T follicular helper cell (primary cell): ENCODE data around the gene RAB28.
"Not testable (repeated sequence)": the region's sequence is repeated elsewhere in the genome, so short reads cannot be mapped to it uniquely, and the experiment has no call there.

Experiments
- DNase-seq: peaks from one replicate; pipeline ENCODE4 v3.0.0-alpha.2; 2020; ENCODE audit warnings: low read depth

Gene RAB28

DNA sequence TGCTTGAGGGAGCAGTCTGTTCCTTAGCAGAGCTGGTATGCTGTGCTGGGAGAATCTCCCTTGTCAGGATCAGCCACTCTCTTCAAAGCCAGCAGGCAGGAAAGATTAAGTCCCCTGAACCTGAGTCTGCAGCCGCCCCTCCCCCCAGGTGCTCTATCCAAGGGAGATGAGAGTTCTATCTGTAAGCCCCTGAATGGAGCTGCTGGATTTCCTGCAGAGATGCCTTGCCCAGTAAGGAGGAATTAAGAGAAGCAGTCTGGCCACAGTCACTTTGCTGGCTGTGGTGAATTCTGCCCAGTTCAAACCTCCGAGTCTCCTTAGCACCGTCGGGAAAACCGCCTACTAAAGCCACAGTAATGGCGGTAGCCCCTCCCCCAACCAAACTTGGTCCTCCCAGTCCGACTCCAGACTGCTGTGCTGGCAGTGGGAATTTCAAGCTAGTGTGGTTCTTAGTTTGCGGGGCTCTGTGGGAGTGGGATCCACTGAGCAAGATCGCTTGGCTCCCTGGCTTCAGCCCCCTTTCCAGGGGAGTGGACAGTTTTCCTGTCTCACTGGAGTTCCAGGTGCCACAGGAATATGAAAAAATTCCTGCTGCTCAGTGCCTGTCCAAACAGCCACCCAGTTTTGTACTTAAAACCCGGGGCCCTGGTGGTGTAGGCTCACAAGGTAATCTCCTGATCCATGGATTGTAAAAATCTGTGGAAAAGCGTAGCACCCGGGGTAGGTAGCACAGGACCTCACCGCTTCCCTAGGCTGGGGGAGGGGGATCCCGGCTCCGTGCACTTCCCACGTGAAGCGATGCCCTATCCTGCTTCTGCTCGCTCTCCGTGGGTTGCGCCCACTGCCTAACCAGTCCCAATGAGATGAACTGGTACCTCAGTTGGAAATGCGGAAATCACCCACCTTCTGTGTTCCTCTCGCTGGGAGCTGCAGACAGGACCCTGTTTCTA, 38.0 kb downstream of the RAB28 start:
- DNase-seq = no peak

DNA sequence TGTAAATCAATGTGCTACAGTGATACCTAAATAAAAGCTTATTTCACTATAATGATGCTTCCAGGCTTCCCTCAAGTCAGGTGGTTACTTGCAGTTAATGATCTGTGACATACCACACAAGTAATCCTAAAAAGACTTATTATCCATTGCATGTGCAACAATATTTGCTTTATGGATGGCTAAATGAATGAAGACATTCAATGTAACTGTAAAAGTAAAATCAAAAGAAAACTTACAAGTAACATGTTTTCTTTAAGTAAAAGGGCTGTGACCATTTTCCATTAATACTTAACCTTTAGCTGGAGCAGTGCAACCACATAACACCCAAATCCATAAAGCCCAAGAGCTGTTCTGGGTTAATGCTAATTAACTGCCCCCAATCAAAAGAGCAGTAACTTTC, 42.6 kb downstream of the RAB28 start:
- no peak for DNase-seq

DNA sequence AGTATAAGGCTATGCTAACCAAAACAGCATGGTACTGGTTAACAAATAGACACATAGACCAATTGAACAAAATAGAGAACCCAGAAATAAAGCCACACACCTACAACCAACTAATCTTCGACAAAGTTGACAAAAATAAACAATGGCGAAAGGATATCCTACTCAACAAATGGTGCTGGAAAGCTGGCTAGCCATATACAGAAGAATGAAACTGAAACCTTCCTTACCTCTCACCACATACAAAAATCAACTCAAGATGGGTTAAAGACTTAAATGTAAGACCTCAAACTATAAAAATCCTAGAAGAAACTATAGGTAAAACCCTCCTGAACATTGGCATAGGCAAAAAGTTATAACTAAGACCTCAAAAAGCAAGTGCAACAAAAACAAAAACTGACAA, 47.2 kb downstream of the RAB28 start:
- DNase-seq = no peak

DNA sequence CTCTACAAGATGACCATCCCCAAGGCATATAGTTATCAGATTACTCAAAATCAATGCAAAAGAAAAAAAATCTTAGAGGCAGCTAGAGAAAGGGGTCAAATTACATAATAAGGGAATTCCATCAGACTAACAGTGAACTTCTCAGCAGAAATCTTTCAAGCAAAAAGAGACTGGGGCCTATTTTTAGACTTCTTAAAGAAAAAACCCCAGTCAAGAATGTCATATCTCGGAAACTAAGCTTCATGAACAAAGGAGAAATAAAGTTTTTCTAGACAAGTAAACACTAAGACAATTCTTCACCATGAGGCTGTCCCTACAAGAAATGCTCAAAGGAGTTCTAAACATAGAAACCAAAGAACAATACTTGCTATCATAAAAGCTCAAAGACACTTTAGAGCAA, 51.7 kb downstream of the RAB28 start:
- no peak for DNase-seq

DNA sequence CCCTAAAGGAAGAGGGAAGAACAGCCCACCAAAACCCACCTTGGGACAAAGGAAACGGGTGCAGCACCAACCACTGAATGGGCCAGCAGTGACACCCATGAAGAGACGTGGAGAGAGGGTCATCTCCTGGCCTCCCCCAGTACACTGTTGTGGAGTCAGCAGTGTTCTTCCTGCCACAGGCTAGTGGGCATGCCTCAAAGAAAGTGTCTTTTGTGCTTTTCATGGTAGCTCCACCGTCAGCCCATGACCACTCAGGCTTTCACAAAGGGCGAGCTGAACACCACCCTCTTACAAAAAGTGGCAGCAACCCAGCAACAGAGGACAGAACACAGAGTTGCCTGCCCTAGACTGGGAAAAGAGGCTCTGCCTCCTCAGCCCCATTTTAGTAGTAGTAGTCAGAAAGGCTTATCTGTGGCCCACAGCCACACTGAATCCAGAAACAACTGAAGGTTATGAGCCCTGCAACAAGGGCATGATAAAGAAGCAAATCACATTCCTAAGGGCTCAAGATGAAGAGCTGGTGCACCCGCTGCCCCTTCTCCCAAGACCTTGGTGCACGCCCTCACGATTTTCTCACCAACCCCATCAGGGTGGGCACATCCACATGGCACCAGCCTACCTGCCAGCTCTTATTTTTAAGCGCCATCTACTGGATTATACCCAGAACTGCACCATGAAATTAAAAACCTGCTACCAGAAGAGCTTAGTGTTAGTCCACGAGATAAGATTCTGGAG, 53.1 kb downstream of the RAB28 start:
- no peak for DNase-seq

DNA sequence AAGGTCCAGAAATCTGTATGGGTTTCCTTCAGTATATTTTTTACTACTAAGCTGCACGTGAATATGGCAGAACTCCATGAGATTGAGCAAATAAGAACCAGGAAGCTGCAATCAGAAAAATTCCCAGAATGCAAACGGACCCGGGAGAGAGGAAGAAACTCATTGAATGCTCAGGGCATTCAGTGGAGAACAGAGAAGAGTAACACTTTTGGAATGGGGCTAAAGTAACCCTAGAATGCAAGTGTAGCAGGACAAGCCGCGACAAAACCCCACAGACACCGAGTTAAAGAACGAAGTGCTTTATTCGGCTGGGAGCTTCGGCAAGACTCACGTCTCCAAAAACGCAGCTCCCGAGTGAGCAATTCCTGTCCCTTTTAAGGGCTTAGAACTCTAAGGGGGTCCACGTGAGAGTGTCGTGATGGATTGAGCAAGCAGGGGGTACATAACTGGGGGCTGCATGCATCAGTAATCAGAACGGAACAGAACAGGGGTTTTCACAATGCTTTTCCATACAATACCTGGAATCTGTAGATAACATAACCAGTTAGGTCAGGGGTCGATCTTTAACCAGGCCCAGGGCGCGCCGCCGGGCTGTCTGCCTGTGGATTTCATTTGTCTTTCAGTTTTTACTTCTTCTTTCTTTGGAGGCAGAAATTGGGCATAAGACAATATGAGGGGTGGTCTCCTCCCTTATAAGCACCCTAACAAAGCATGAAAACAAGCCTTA, 56.4 kb downstream of the RAB28 start:
- DNase-seq = no peak

DNA sequence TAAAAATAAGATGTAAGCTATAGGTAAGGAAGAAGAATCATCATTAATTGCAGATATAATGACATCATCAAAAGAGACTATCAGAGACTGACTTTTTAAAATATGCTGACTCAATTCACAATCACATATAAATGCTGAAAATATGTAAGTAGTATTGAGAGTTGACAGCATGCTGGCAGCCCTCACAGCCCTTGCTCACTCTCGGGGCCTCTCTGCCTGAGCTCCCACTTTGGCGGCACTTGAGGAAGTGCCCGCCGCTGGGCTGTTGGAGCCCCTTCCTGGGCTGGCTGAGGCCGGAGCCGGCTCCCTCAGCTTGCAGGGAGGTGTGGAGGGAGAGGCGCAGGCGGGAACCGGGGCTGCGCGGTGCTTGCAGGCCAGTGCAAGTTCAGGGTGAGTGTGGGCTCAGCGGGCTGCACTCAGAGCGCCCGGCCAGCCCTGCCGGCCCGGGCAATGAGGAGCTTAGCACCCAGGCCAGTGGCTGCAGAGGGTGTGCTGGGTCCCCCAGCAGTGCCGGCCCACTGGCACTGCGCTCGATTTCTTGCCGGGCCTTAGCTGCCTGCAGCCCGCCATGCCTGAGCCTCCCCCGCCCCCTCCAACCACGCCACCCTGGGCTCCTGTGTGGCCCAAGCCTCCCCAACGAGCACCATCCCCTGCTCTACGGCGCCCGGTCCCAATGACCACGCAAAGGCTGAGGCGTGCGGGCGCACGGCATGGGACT, 68.9 kb downstream of the RAB28 start:
- DNase-seq = no peak

DNA sequence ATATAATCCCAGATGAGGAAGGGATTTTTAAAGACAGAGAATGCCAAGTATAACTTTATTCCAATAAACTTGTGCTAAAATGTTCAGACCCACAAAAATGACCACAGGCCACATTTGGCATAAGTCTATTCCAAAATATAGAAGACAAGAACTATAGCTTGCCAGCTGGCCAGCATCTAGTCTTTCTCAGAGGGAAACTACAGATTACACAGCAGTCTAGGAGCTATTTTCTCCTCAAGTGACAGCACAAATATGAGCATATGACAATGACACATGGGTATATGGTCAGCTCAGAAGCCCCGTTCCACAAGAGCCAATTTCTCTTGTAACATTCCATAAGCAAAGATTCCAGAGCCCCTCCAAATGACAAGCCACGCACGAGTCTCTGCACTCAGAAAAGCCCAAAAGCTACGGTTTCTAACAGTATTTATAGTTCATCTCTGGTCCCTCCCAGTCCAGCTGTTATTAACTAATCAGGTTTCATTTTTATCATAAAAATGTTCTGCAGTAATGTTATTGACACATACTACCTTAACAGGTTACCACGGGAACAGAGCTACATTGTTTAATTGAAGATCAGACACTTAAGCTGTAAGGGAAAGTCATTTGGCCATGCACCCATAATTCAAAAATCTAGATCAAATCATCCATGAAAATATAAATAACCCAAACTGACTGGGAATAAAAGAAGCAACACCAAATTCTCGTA, 70.3 kb downstream of the RAB28 start:
- DNase-seq = no peak

DNA sequence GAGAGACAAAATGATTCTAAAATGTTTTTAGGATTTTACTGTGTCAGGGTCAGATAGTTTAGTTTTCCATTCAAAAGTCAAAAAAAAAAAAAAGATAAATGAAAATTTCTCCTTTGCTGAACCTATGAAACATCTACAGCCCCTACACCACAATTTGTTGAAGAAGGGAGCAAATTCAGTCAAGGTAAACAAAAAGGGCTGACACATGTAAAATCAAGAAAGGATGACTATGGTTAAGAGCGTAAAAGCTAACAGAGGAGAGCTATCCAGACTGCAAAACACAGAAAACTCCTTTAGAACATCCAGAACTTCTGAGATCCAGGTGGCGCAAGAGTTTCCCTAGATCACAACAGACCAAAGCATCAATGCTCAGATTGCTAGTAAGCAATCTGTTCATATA, 72.2 kb downstream of the RAB28 start:
- DNase-seq = no peak

DNA sequence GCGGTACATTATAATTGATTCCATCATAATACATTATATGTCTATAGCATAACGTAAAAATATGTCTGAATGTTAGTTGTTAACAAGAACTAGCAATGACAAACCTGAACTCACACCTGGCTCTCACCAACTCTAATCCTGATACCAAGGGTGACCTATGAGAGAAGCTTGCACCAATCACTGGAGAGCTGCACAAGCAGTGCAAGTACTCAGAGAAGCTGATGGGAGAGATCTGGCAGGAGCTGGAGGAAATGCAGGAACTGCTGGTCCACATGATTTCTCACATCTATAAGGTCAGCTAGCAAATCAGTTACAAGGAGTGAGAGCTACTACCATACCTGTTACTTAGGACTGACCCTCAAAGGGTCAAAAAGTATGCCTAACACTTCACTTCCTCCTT, 74.8 kb downstream of the RAB28 start:
- no peak for DNase-seq

DNA sequence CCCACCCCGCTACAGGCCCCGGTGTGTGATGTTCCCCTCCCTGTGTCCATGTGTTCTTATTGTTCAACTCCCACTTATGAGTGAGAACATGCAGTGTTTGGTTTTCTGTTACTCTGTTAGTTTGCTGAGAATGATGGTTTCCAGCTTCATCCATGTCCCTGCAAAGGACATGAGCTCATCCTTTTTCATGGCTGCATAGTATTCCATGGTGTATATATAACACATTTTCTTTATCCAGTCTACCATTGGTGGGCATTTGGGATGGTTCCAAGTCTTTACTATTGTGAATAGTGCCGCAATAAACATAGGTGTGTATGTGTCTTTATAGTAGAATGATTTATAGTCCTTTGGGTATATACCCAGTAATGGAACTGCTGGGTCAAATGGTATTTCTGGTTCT, 78.0 kb downstream of the RAB28 start:
- not testable (repeated sequence) for DNase-seq

DNA sequence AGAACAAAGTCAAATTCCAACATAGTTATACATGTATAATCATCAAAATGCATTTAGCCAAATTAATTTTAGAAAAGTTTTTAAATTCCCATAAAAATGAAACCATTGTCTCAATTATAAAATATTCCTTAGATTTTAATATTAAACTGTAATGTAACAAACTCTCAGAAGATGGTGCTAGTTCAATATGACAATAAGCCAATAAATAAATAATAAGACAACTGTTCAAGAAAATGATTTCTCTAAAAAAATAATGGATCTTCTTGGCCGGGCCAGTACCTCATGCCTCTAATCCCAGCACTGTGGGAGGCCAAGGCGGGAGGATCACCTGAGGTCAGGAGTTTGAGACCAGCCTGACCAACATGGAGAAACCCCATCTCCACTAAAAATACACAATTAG, 80.3 kb downstream of the RAB28 start:
- no peak for DNase-seq

DNA sequence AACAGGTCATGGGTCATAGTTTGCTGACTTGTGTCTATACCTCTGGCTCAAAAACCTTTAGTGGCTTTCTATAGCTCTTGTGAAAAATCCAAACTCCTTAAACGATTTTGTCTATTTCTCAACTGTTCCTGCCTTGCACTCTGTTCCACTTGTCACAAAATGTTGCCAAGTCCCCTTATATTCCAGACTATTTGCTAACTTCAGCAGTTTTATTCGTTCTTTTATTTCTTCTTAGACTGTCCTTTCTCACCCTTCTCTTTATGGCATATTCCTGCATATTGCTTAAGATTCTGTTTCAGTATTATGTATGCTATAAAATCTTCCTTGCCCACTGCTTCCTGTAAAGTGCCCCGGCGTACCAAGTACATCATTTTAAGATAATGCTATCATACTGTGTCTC, 80.8 kb downstream of the RAB28 start:
- DNase-seq = no peak

DNA sequence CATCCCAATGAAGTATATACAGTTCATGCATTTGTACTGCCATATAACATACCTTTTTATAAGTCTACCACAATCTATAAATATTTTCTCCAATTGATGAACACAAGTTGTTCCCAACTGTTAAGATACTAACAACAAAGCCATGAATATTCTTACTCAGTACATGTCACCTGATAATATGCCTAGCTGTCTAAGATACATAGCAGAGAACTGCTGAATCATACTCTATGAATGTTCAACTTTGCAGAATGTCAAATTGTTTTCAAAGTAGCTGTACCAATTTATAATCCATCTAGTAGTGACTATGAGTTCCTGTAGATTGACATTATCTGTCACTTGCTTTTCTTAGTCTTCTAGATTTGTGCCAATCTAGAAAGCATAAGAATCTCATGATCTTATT, 84.9 kb downstream of the RAB28 start:
- no peak for DNase-seq

DNA sequence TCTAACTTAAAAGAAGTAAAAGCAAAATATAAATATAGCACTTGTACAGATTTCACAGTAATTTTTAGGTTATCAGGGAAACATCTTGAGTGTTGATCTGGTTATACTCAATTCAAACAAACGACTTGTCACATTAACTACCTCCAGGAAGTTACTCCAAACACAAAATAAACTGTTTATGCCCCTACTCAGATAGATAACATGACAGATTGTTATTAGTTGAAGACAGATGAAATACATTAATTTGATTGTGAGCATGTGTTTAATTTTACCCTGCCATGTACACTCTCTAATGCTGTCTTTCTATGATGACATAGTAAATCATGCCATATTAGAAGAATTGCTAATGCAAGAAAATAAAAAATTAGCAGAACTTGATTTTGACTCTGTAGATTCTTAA, 88.0 kb downstream of the RAB28 start:
- DNase-seq = no peak

DNA sequence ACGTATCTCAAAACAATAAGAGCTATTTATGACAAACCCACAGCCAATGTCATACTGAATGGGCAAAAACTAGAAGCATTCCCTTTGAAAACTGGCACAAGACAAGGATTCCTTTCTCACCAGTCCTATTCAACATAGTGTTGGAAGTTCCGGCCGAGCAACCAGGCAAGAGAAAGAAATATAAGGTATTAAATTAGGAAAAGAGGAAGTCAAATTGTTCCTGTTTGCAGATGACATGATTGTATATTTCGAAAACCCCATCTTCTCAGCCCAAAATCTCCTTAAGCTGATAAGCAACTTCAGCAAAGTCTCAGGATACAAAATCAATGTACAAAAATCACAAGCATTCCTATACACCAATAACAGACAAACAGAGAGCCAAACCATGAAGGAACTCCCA, 94.2 kb downstream of the RAB28 start:
- not testable (repeated sequence) for DNase-seq

DNA sequence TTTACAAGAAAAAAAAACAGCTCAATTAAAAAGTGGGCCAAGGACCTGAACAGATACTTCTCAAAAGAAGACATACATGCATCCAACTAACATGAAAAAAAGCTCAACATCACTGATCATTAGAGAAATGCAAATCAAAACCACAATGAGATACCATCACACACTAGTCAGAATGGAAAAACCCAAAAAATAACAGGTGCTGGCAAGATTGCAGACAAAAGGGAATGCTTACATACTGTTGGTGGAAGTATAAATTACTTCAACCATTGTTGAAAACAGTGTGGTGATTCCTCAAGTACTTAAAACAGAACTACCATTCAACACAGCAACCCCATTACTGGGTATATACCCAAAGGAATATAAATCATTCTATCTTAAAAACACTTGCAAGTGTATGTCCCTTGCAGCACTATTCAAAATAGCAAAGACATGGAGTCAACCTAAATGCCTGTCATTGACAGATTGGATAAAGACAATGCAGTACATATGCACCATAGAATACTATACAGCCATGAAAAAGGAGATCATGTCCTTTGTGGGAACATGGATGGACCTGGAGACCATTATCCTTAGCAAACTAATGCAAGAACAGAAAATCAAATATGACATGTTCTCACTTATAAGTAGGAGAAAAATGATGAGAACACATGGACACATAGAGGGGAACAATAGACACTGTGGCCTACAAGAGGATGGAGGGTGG, 97.6 kb downstream of the RAB28 start:
- DNase-seq = no peak

DNA sequence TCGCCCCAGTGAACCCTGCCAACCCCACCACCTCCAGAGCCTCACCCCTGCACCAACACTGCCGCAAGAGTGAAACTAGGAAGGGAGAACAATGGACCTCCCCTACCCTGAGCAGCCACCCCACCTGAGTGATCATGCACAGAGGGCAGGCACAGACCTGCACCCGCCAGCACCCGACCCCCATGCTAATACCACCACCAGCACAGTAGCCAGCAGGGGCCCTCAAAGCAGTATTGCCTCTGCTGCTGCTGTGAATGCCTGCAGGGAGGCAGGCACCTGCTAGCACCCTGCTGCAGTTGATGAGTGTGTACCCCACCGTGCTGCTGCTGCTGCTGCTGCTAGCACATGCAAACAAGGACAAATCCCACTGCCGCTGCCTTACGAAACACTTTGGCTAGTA, 100.1 kb downstream of the RAB28 start:
- no peak for DNase-seq

DNA sequence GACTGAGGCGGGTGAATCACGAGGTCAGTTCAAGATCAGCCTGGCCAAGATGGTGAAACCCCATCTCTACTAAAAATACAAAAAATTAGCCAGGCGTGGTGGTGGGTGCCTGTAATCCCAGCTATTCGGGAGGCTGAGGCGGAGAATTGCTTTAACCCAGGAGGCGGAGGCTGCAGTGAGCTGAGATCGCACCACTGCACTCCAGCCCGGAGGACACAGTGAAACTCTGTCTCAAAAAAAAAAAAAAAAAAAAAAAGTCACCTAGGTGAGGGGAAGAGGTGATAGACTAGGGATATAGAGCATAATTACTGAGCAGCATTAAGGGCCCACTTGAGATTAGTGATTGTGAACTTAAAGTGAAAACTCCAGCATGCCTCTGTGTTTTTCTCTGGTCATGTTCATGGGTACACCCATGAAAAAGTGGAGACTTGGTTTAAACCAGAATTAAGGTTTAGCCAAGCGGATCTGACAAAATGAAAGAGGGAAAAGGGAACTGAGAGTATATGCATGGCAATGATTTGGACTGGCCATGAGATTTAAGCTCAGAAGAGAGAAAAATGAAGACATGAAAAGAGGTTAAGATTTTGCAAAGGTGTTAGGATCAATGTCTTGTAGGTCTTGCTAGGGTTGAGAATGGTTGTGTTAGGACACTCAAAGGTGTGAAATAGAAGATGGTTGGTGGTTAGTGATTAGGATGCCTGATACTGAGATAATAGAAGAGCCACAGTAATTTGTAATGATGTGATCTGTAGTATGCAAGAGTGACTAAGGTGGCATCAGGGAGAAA, 105.0 kb downstream of the RAB28 start:
- DNase-seq = no peak

DNA sequence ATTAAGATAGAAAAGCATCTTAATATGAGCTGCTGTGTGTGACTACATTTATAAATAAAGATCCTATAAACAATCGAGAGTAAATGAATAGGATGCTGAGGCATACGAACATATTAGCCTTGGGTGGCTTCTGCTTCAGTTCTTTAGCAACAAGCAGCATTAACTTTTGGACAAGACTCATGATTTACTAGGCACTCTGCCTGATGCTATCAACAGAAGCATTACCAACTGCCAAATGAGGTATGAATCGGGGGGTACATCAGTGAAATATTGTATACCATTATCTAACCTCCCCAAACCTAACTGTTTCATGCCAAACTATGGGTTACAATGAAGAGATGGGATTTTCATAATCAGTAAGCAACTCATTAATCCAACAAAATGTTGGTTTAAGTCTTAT, 113.1 kb downstream of the RAB28 start:
- no peak for DNase-seq
